IPS-18c (cell line): ENCODE results near the gene SBK1.

Experiments used
- H3K4me3 ChIP-seq: 2 replicates; pipeline ENCODE4 v1.7.0; 2013; ENCODE audit warnings: low read depth, mild to moderate bottlenecking, low read length, moderate library complexity; ENCODE audit not compliant: insufficient read depth
- H3K9me3 ChIP-seq: one replicate; pipeline ENCODE4 v1.6.1; 2013; ENCODE audit warnings: mild to moderate bottlenecking, low read length, moderate library complexity; ENCODE audit not compliant: control insufficient read depth, insufficient read depth

SBK1 gene

DNA sequence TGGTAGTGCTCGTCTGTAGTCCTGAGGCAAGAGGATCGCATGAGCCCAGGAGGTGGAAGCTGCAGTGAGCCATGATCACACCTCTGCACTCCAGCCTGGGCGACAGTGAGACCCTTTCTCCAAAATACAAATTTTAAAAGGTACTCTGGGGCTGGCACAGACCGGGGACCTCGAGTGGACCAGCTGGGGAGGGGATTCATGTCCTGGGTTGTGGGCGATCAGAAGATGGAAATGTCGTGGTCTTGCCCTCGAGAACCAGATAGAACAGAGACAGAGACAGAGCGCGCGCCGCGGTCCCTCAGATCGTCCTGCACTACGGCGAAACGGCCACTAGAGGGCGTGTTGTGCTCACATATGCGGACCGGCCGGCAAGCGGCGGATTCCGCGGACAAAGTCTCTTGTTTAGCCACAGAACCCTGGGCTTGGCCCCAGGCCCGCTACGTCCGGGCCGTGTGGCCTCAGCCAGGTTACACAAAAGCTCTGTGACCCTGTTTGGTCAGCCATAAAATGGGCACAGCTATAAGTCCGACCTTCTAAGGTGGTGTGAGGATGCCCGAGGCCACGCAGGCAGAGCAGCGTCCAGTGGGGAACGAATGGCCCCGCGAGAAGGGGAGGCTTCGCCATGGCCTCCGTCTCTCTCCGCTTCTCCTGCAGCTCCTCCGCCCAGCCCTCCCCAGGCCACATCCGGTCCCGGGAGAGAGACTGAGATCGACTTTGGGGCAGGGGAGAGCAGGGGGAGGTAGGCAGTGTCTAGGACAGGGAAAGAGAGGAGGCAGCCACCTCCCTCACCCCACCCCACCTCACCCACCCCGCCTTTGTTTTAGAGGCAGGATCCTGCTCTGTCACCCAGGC, 14.6 kb upstream of the SBK1 start:
- peak overlapping the region; percentile 56 for H3K4me3 ChIP-seq
- no peaks in the 10 kb centered on the region for H3K9me3 ChIP-seq

DNA sequence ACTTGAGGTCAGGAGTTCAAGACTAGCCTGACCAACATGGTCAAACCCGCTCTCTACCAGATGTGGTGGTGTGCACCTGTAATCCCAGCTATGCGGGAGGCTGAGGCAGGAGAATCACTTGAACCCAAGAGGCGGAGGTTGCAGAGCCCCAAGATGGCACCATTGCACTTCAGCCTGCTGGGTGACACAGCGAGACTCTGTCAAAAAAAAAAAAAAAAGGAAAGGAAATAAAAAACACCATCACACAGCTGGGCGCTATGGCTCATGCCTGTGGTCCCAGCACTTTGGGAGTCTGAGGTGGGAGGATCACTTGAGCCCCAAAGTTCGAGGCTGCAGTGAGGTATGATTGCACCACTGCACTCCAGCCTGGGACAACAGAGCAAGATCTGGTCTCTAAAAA, 13.3 kb upstream of the SBK1 start:
- no peak overlapping the region for H3K4me3 ChIP-seq
- no peaks in the 10 kb centered on the region for H3K9me3 ChIP-seq

DNA sequence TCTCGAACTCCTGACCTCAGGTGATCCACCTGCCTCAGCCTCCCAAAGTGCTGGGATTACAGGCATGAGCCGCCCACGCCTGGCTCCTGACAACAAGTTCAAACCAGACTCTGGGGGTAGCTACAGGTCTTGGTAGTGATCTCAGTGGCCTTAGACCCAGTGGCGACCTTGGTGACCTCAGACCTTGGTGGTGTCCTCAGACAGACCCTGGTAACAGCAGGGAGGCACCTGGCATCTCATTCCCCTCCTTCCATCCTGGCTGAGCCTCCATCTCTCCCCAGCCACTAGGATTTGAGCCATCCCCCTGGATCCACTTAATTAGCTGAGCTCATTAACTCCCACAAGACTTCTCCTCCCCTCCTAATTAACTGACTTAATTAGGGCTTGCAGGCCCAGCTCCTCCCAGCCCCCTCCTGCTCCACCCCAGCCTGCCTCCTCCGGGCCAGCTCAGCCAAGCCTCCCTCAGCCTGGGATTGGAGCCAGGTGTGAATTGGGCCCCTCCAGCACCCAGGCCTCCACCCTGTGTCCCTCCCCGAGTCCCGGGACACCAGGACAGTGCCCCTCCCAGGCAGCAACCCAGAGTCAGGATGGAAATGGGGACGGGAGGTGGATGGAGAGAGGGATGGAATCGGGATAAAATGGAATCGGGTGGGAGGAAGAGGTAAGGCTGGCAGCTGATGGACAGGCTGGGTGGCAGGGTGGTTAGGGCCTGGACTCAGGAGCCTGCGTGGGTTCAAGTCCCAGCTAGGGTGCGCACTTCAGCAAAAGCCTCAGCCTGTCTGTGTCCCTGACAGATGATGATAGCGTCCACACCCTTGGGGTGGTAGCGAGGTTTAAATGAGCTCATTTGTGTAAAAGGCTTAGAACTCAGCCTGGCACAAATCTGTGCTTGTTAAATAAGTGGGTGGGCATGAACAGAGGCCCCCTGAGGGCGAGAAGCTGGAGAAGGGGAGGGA, 11.2 kb upstream of the SBK1 start:
- no peak overlapping the region for H3K4me3 ChIP-seq
- H3K9me3 ChIP-seq, result no peaks in the 10 kb centered on the region

DNA sequence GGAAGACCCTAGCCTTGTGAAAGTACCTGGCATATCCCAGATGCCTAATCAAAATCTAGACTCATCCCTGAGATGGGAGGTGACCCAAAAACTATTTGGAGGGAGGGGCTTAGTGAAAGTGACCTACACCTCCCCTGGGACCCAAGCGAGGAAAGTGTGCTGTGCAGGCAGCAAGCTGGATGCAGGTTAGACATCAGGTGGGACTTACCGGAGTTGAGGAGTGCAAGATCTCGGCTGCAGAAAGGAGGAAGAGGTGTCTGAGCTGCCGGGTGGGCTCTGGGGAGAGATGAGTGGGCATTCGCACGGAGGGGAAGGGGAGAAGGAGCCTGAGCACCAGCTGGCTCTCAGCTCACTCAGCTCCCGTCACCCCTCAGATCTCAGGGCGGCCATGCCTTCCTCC, 10.3 kb upstream of the SBK1 start:
- no peaks in the 10 kb centered on the region for H3K9me3 ChIP-seq
- no peak overlapping the region for H3K4me3 ChIP-seq

DNA sequence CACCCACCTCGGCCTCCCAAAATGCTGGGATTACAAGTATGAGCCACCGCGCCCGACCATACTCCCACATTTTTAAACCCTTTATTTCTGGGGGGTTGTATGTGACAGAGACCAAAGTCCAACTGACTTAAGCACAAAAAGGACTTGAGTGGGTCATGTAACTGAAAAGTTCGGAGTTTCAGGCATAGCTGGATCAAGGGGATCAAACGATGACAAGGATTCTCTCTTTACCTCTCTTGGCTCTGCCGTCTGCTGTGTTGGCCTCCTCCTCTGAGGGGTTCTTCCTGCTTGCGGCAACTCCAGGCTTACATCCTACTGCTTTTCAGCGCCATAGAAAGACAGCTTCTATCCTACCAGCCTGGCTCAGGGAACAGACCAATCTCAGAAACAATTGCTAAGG, 9.2 kb upstream of the SBK1 start:
- H3K4me3 ChIP-seq, result no peak overlapping the region
- no peaks in the 10 kb centered on the region for H3K9me3 ChIP-seq

DNA sequence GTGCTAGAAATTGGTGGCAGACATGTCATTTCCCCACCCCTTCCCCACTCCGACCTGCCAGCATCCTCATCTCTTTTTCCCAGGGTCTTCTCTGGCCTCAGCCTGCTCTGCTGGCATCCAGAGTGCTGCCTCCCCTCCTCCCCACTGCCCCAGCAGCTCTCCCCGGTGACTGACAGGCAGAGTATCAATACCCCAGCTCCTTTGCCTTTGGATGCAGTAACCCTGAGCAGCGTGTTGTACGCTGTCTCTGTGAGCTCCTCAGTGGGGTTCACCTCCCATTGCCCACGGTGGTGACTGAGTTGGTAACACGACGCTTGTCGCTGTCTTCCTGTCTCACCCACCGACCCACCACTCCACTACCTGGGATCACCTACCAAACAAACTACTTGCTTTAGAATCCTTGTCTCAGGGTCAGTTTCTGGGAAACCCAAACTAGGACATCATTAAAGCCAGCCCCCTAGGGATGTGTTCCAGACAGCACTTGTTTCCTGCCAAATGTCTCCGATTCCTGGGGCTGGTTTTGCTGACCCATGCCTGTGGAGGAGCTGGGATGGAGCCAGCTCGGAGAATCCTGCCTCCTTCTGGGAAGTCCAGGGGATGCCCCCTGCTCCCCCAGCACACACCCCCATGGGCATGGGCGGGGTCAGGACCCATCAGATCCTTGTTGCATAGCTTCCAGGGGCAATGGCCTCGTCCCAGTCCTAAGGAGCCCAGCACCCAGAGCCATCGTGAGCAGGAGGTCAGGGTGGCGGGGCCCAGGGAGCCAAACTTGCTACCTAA, 8.3 kb upstream of the SBK1 start:
- Histone ChIP-seq H3K9me3 (no peaks in the 10 kb centered on the region), H3K4me3 (no peak overlapping the region)

DNA sequence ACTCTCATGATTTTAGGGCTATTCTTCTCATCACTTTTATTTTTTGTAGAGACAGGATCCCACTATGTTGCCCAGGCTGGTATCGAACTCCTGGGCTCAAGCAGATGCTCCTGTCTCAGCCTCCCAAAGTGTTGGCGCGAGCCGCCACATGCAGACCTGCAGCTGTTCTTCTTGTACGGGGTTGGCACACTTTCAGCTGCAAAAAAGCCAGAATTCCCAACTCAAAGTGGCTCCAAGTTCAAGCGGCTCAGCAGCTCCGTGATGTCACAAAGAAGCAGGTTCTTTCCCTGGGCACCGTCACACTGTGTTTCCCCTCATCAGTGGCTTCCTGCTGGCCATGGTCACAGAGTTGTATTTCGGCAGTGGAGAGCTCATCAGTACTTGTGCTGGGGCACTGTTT, 6.7 kb upstream of the SBK1 start:
- no peak overlapping the region for H3K4me3 ChIP-seq
- H3K9me3 ChIP-seq, result no peaks in the 10 kb centered on the region

DNA sequence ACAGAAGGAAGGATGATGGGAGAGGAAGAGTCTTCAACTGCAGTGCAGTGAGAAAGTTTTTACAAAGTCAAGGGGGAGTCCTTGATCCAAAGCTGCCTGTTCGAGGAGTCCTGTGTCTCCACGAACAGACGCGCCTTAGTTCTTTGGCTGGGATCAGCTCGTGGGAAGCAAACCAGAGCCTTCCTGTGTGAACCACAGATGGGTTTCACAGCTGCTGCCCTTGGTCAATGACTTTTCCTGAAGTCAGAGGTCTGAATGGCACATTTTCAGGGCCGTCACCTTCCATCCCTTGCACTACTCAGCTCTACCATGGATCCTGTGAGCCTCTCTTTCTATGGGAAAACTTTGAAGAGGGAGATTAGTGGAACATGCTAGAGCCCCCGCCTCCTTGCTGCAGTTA, 4.2 kb upstream of the SBK1 start:
- no peaks in the 10 kb centered on the region for H3K9me3 ChIP-seq

DNA sequence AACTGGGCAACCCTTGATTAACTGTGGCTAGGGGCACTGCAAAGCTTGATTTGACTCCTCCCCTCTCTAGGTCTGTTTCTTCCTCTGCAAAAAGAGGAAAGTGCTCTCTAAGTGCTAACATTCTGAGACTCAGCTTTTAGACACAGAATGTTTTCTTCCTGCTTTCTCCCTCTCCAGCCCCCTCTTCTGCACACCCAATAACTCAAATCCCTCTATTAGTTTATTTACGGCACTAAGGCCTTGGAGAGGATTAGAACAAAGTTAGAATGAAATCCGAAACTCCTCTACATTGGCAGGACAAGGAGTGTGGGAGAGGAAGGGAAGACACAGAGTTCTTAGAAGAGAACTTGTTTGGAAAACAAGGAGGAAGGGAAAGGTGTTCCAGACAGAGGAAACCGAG, 3.3 kb upstream of the SBK1 start:
- Histone ChIP-seq H3K4me3 (no peak overlapping the region), H3K9me3 (no peaks in the 10 kb centered on the region)

More for the DNA sequence above, 4.2 kb upstream of the SBK1 start:
- H3K4me3 ChIP-seq, result no peak overlapping the region

DNA sequence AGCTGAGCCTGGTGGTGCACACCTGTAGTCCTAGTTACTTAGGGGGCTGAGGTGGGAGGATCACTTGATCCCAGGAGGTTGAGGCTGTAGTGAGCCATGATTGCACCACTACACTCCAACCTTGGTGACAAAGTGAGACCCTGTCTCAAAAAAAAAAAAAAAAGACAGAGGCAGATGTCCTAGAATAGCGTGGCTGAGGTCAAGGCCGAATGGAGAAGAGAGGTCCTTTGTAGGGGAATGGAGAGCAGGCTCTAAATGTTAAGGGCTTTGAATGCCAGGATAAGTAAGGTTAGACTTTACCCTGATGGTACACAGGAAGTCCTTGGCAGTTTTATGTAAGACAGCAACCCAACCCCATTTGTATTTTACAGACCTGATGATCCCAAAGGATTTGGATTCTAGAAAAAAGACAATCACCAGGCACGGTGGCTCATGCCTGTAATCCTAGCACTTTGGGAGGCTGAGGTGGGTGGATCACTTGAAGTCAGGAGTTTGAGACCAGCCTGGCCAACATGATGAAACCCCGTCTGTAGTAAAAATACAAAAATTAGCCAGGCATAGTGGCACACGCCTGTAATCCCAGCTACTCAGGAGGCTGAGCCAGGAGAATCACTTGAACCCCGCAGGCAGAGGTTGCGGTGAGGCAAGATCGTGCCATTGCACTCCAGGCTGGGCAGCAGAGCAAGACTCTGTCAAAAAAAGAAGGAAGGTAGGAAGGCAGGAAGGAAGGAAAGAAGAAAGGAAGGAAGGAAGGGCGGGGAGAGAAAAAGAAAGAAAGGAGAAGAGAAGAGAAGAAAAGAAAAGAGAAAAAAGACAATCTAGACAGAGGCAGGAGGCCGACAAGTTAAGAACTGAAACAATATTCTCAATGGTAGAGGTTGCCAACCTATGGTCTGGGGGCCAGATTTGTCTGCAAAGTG, 2.1 kb upstream of the SBK1 start:
- H3K4me3 ChIP-seq, result 0 out of 2 replicates have a peak overlapping the region, but pooled peaks have one; percentile 20
- H3K9me3 ChIP-seq, result no peaks in the 10 kb centered on the region

DNA sequence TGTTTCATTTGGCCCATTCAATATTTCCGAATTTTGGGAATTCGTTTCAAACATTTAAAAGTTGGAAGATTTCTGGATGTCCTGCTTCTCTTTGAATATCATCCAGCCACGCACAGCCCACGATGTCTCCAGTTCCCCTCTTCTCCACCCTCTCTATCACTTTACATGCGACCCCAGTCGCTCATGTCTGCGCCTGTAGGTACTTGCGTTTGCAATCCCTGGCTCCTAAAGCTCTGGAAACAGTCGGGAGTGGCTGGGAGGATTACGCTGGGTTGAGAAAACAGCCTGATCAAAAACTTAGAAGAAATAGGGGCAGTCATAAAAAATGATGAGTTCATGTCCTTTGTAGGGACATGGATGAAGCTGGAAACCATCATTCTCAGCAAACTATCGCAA, 1.5 kb upstream of the SBK1 start:
- Histone ChIP-seq H3K4me3 (0 out of 2 replicates have a peak overlapping the region, but pooled peaks have one; percentile 20), H3K9me3 (no peaks in the 10 kb centered on the region)

DNA sequence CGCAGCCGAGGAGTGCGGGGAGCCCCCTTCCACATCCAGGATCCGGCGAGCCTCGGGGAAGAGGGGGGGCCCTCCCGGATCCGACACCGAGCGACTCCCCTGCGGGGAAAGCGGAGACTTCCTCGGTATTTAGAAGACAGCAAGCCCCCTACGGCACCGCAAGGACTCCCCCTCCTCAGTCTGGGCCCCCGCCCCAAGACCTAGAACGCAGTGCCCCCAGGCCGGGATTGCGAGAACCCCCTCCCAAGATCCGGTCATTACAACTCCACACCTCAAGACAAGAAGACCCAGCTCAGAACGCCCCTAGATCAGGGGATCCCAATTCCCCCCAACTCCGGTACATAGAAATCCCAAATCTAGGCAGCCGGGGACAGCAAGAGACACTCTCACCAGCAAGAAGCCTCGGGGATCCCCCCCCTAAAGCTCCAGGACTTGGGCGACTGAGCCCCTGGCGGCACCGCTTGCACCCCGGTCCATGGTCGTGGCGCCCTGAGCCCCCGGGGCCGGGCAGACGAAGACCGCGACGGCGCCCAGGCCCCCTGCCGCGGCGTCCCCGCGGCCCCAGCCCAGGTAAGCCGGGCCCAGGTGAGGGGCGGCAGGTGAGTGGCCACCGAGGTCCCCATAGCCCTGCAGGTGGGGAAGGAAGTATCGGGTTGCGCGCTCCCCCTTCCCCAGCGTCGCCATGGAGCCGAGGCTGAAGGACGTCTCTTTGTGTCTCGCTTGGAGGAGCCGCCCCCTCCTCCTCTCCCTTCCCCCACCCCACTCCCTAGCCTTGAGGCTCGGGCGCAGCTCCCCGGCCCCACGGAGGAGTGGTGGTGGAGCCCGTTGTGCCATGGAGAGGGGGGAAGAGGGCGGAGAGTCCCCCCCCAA, 641 bp downstream of the SBK1 start:
- no peaks in the 10 kb centered on the region for H3K9me3 ChIP-seq
- H3K4me3 ChIP-seq, result peak overlapping the region; percentile 91

DNA sequence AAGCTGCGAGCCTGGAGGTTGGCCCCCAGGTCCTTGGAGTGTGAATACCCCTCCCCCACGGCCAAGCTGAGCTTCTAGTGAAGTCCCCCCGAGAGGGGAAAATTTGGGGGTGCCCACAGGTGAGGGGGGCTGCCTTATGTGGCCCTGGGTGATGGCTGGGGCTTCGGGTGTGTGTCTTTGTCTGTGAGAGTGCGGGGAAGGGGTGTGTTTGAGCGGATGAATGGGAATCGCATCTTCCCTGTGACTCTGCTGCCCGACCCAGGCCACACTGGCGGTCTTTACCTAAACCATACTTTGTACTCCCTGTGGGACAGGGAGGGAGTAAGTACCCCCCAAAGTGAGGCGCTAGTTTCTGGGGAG, 1.3 kb downstream of the SBK1 start:
- H3K9me3 ChIP-seq, result no peaks in the 10 kb centered on the region
- H3K4me3 ChIP-seq, result peak overlapping the region; percentile 91

DNA sequence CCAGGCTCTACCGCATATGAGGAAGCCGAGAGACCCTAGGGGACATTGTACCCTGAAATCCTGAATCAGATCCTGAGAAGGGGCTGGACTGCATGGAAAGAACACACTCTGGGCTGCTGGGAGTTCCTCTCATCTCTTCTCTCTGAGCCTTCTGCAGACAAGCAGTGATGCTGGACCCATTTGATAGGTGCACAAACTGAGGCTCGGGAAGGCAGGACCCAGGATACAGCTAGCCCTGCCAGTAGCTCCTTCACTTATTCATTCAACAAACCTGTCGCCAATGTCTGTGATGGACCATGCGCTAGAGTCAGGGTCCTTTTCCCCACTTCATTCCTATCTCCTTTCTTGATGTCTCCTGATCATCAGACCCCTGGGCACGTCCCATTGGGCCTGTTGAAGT, 1.9 kb downstream of the SBK1 start:
- Histone ChIP-seq H3K4me3 (peak overlapping the region; percentile 91), H3K9me3 (no peaks in the 10 kb centered on the region)

DNA sequence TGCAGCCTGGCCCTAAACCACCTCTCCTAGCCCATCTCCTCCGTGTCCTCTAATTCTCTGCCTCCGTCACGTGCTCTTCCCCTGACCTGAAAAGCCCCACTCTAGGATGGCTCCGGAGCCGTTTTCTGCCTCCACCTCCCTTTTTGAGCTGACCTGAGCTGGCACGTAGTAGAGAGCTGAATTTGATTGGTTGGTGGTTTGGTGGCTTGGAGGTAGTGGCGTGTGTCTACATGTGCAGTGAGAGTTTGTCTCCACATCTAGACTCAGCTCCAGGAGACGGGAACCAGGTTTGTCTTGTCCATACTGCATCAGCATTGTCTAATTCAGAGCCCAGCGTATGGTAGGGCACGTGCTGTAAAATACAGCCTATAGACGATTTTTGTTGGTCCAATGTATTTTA, 3.0 kb downstream of the SBK1 start:
- no peaks in the 10 kb centered on the region for H3K9me3 ChIP-seq

DNA sequence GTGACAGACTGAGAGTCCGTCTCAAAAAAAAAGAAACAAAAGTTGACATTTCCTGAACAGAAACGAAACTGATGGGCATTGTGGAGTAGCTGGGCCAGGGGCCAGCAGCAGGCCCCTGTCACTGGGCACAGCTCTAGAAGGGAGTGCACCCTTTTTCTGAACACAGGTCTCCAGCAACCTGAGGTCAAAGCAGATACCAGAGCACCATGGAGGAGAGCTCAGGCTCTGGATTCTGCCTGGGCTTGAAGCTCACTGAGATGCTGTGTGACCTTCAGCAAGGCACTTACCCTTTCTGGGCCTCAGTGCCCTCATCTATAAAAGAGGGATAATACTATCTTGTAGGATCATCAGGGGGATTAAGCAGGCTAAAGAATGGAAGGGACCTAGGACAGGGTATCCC, 5.0 kb downstream of the SBK1 start:
- H3K4me3 ChIP-seq, result no peak overlapping the region
- H3K9me3 ChIP-seq, result no peaks in the 10 kb centered on the region

More for the DNA sequence above, 3.0 kb downstream of the SBK1 start:
- no peak overlapping the region for H3K4me3 ChIP-seq
